Measurements from ENCODE around the gene IL17RA. TPM values are rescaled to one million over a fixed set of nuclear protein-coding genes. Genes with fewer than 3 reads are reported as not detected.

The IL17RA gene
- total RNA-seq, 1 experiment from 2014 or later: 12.1 TPM

DNA sequence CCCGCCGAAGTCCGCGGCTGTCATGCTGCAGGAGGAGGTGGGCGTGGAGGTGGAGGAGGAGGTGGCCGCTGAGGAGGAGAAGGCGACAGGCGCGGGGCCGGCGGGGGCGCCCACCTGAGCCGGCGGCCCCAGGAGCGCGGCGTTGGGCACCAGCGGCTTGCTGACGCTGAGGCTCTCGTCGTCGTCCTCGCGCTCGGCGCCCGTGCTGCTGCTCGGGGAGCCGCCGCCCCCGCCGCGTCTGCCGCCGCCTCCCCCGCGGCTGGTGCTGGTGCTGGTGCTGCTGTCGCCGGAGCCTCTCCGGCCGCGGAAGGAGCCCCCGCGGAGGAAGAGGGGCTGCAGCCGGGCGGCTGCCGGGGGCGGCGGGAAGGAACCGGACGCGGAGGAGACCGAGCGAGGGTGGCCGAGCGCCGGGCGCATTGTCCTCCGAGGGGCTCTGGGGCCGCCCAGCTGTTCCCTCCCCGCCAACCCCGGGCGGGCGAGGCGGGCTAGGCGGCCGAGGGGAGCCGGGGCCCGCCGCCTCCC lies 36.0 kb downstream of the IL17RA start:
- peak; percentile 48 for DNase-seq (ENCODE audit: low spot score)
- ChIA-PET POLR2A (ENCODE audit: low non-redundant PET) (no interaction called here), CTCF (no interaction called here)
- H3K4me3 ChIP-seq (ENCODE audit: low read depth, low read length, poor library complexity, severe bottlenecking): peak overlapping the region; percentile 72
- H3K27ac ChIP-seq (ENCODE audit: low read depth, low read length, poor library complexity, severe bottlenecking): peak overlapping the region; percentile 30
- TF ChIP-seq EZH2 (IDR thresholded peaks at IDR 0.05; ENCODE audit: borderline replicate concordance, low read depth, low read length, poor library complexity, severe bottlenecking): no peak
- no peaks in the 10 kb centered on the region for H3K36me3 ChIP-seq (ENCODE audit: insufficient read depth, low read length, poor library complexity, severe bottlenecking)
- no TSS peak for BruUV-seq (replicated peaks)
- H3K4me1 ChIP-seq (ENCODE audit: insufficient read depth, low read length, poor library complexity, severe bottlenecking): no peaks in the 10 kb centered on the region
- H3K27me3 ChIP-seq (replicated peaks; ENCODE audit: insufficient read depth, low read depth, low read length, poor library complexity): no peaks in the 10 kb centered on the region
- intact Hi-C loops (cut with micrococcal nuclease; ENCODE audit: unreplicated experiment): no loop called here
- no peaks in the 10 kb centered on the region for H3K9me3 ChIP-seq (ENCODE audit: low read depth, low read length, poor library complexity, severe bottlenecking)

DNA sequence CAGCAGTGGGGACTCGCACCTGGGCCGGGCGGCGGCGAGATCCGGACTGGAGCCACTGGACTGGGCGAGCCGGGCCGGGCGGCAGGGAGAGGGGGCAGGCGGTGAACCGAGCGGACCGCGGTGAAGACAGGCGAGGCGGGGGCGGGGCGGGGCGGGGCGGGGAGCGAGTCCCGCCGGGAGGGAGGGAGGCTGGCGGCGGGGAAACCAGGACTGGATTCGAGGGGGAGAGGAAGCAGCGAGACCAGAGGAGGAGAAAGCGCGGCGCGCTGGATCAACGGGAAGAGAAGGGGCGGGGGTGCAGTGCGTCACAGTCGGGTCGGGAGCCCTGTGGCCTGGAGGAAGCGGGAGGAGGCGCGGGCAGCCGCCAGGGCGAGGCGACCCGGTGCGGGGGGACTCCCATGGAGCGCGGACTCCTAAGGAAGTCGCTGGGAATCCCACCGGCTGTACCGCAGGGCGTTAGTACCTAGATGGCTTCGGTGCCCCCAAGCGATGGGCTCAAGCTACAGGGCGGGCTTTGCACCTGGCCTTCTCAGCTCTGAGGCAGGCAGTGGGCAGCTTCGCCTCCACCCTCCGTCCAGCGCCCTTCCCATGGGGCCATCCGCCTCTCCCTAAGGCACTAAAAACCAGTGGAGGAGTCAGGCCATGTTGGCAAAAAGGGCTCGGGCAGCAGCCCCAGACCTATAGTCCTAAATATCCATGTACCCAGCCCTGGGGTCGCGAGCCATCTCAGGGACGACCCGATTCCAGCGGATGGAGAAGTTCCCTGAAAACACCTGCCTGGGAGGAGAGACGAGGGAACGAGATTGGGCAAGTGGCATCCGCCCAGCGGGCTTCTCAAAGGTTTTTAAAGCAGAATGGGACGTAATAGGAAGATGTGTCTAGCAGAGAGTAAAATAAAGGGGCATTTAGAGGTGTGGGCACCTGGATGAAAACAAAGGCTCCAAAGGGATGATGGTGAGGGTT lies 36.7 kb downstream of the IL17RA start, which contains the start of gene TMEM121B:
Gene TMEM121B (minus strand): TSS at position 128 of the 963 bp plus-strand sequence. CDS start 233 bp downstream, outside the sequence.
- POLR2A ChIA-PET (ENCODE audit: low non-redundant PET): no interaction called here
- TF ChIP-seq EZH2 (IDR thresholded peaks at IDR 0.05; ENCODE audit: borderline replicate concordance, low read depth, low read length, poor library complexity, severe bottlenecking): no peak
- TF ChIP-seq, protein P1, sequence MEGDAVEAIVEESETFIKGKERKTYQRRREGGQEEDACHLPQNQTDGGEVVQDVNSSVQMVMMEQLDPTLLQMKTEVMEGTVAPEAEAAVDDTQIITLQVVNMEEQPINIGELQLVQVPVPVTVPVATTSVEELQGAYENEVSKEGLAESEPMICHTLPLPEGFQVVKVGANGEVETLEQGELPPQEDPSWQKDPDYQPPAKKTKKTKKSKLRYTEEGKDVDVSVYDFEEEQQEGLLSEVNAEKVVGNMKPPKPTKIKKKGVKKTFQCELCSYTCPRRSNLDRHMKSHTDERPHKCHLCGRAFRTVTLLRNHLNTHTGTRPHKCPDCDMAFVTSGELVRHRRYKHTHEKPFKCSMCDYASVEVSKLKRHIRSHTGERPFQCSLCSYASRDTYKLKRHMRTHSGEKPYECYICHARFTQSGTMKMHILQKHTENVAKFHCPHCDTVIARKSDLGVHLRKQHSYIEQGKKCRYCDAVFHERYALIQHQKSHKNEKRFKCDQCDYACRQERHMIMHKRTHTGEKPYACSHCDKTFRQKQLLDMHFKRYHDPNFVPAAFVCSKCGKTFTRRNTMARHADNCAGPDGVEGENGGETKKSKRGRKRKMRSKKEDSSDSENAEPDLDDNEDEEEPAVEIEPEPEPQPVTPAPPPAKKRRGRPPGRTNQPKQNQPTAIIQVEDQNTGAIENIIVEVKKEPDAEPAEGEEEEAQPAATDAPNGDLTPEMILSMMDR (conservative IDR thresholded peaks at IDR 0.05; ENCODE audit: low read depth, low read length): no peak

DNA sequence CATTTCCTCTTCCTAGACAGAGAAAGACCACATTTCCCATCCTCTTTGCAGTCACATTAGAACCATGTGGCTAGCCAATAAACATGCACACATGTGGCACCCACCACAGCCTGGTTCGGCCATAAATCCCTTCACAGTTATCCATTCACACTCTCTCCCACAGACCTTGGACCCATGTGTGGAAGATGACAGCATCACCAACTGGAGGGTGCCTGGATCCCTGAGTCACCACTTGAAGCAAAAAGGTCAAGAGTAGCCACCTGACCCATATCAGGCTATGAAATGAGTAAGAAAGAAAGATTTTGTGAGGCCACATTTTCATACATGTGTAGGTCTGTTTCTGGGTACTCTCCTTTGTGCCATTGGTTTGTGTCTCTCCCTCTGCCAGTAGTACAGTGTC lies 45.4 kb downstream of the IL17RA start:
- intact Hi-C loops (cut with micrococcal nuclease; ENCODE audit: unreplicated experiment): no loop called here
- H3K4me1 ChIP-seq (ENCODE audit: insufficient read depth, low read length, poor library complexity, severe bottlenecking): no peaks in the 10 kb centered on the region
- POLR2A ChIA-PET (ENCODE audit: low non-redundant PET): no interaction called here
- CTCF ChIA-PET: no interaction called here
- DNase-seq (ENCODE audit: low spot score): no peak
- no peaks in the 10 kb centered on the region for H3K27me3 ChIP-seq (replicated peaks; ENCODE audit: insufficient read depth, low read depth, low read length, poor library complexity)
- H3K4me3 ChIP-seq (ENCODE audit: low read depth, low read length, poor library complexity, severe bottlenecking): no peak overlapping the region
- H3K9me3 ChIP-seq (ENCODE audit: low read depth, low read length, poor library complexity, severe bottlenecking): no peaks in the 10 kb centered on the region
- TF ChIP-seq, protein P1 (conservative IDR thresholded peaks at IDR 0.05; ENCODE audit: low read depth, low read length): no peak
- TF ChIP-seq EZH2 (IDR thresholded peaks at IDR 0.05; ENCODE audit: borderline replicate concordance, low read depth, low read length, poor library complexity, severe bottlenecking): no peak
- no peaks in the 10 kb centered on the region for H3K36me3 ChIP-seq (ENCODE audit: insufficient read depth, low read length, poor library complexity, severe bottlenecking)
- BruUV-seq (replicated peaks): no TSS peak
- no peak overlapping the region for H3K27ac ChIP-seq (ENCODE audit: low read depth, low read length, poor library complexity, severe bottlenecking)

More for the DNA sequence above, 36.7 kb downstream of the IL17RA start, which contains the start of gene TMEM121B:
- BruUV-seq (replicated peaks): no TSS peak
- no peaks in the 10 kb centered on the region for H3K4me1 ChIP-seq (ENCODE audit: insufficient read depth, low read length, poor library complexity, severe bottlenecking)
- H3K9me3 ChIP-seq (ENCODE audit: low read depth, low read length, poor library complexity, severe bottlenecking): no peaks in the 10 kb centered on the region
- intact Hi-C loops (cut with micrococcal nuclease; ENCODE audit: unreplicated experiment): no loop called here
- H3K4me3 ChIP-seq (ENCODE audit: low read depth, low read length, poor library complexity, severe bottlenecking): peak within 1 kb of the TSS; percentile 72
- H3K36me3 ChIP-seq (ENCODE audit: insufficient read depth, low read length, poor library complexity, severe bottlenecking): no peaks in the 10 kb centered on the region
- DNase-seq (ENCODE audit: low spot score): peak; percentile 86
- no peaks in the 10 kb centered on the region for H3K27me3 ChIP-seq (replicated peaks; ENCODE audit: insufficient read depth, low read depth, low read length, poor library complexity)
- CTCF ChIA-PET: no interaction called here
- peak within 1 kb of the TSS; percentile 30 for H3K27ac ChIP-seq (ENCODE audit: low read depth, low read length, poor library complexity, severe bottlenecking)
